Measurements from ENCODE around the gene XIRP2.
"Not testable (repeated sequence)": the region's sequence is repeated elsewhere in the genome, so short reads cannot be mapped to it uniquely, and the experiment has no call there.

The XIRP2 gene

GRCh38 chr2:167017021-167017420 lies 128.7 kb downstream of the XIRP2 start:
- Histone ChIP-seq H3K79me1 (ENCODE audit: low read length) (no peaks in the 10 kb centered on the region), H3K4me3 (ENCODE audit: low read length) (no peak overlapping the region), H2BK120ac (ENCODE audit: low read depth, low read length) (no peak overlapping the region), H3K4ac (ENCODE audit: low read depth, low read length) (no peak overlapping the region), H3K27me3 (ENCODE audit: insufficient read depth, low read length, poor library complexity) (no peaks in the 10 kb centered on the region), H3K9ac (ENCODE audit: low read length) (no peak overlapping the region), H3K79me2 (ENCODE audit: control insufficient read depth, insufficient read depth, low read length) (no peaks in the 10 kb centered on the region), H2BK5ac (ENCODE audit: low read length) (no peak overlapping the region), H3K18ac (ENCODE audit: low read length) (no peak overlapping the region), H4K8ac (ENCODE audit: low read depth, low read length) (no peak overlapping the region), H3K56ac (ENCODE audit: low read length) (no peak overlapping the region), H2AK5ac (ENCODE audit: low read length) (no peak overlapping the region), H3K27ac (ENCODE audit: low read depth, low read length) (no peak overlapping the region), H4K5ac (ENCODE audit: low read length) (no peak overlapping the region), H2BK15ac (replicated peaks; ENCODE audit: low read depth) (no peak overlapping the region), H3K36me3 (ENCODE audit: control insufficient read depth, insufficient read depth, low read length) (no peaks in the 10 kb centered on the region), H3K23ac (ENCODE audit: low read length) (no peak overlapping the region), H3K4me2 (ENCODE audit: low read length) (no peak overlapping the region), H3K4me1 (ENCODE audit: control insufficient read depth, low read depth, low read length) (no peaks in the 10 kb centered on the region)
- peak; percentile 1 for DNase-seq
- WGBS (ENCODE audit: extremely low coverage, insufficient coverage, low lambda C conversion rate): no CpG with 5 or more reads among the region's 1 CpG

- H3K18ac ChIP-seq (ENCODE audit: low read length): no peak overlapping the region
Measured at GRCh38 chr2:167018590-167018989, 130.3 kb downstream of the XIRP2 start.

GRCh38 chr2:167028503-167028902 lies 140.2 kb downstream of the XIRP2 start:
- H3K56ac ChIP-seq (ENCODE audit: low read length): no peak overlapping the region
- no peak overlapping the region for H3K18ac ChIP-seq (ENCODE audit: low read length)
- H2AK5ac ChIP-seq (ENCODE audit: low read length): no peak overlapping the region
- H3K27ac ChIP-seq (ENCODE audit: low read depth, low read length): no peak overlapping the region
- WGBS (ENCODE audit: extremely low coverage, insufficient coverage, low lambda C conversion rate): no CpG with 5 or more reads among the region's 4 CpGs
- H3K4me1 ChIP-seq (ENCODE audit: control insufficient read depth, low read depth, low read length): no peaks in the 10 kb centered on the region
- H3K79me1 ChIP-seq (ENCODE audit: low read length): no peaks in the 10 kb centered on the region
- H4K5ac ChIP-seq (ENCODE audit: low read length): no peak overlapping the region
- no peak for DNase-seq
- no peak overlapping the region for H3K23ac ChIP-seq (ENCODE audit: low read length)
- no peak overlapping the region for H3K4me3 ChIP-seq (ENCODE audit: low read length)
- no peak overlapping the region for H2BK120ac ChIP-seq (ENCODE audit: low read depth, low read length)
- H4K8ac ChIP-seq (ENCODE audit: low read depth, low read length): no peak overlapping the region
- H3K36me3 ChIP-seq (ENCODE audit: control insufficient read depth, insufficient read depth, low read length): no peaks in the 10 kb centered on the region
- H3K9ac ChIP-seq (ENCODE audit: low read length): no peak overlapping the region
- H3K4me2 ChIP-seq (ENCODE audit: low read length): no peak overlapping the region
- H2BK15ac ChIP-seq (replicated peaks; ENCODE audit: low read depth): no peak overlapping the region
- H3K27me3 ChIP-seq (ENCODE audit: insufficient read depth, low read length, poor library complexity): no peaks in the 10 kb centered on the region
- no peak overlapping the region for H3K4ac ChIP-seq (ENCODE audit: low read depth, low read length)
- H2BK5ac ChIP-seq (ENCODE audit: low read length): no peak overlapping the region
- no peaks in the 10 kb centered on the region for H3K79me2 ChIP-seq (ENCODE audit: control insufficient read depth, insufficient read depth, low read length)

More at GRCh38 chr2:167018590-167018989, 130.3 kb downstream of the XIRP2 start:
- no peak overlapping the region for H2AK5ac ChIP-seq (ENCODE audit: low read length)
- no peaks in the 10 kb centered on the region for H3K79me1 ChIP-seq (ENCODE audit: low read length)
- no peak overlapping the region for H3K9ac ChIP-seq (ENCODE audit: low read length)
- no peak overlapping the region for H3K27ac ChIP-seq (ENCODE audit: low read depth, low read length)
- no peaks in the 10 kb centered on the region for H3K27me3 ChIP-seq (ENCODE audit: insufficient read depth, low read length, poor library complexity)
- no peak overlapping the region for H2BK5ac ChIP-seq (ENCODE audit: low read length)
- WGBS (ENCODE audit: extremely low coverage, insufficient coverage, low lambda C conversion rate): no CpG with 5 or more reads among the region's 2 CpGs
- H2BK120ac ChIP-seq (ENCODE audit: low read depth, low read length): no peak overlapping the region
- no peaks in the 10 kb centered on the region for H3K36me3 ChIP-seq (ENCODE audit: control insufficient read depth, insufficient read depth, low read length)
- no peak overlapping the region for H3K4me3 ChIP-seq (ENCODE audit: low read length)
- H3K56ac ChIP-seq (ENCODE audit: low read length): no peak overlapping the region
- H4K5ac ChIP-seq (ENCODE audit: low read length): no peak overlapping the region
- H3K23ac ChIP-seq (ENCODE audit: low read length): no peak overlapping the region
- H3K4me2 ChIP-seq (ENCODE audit: low read length): no peak overlapping the region
- no peak for DNase-seq
- H4K8ac ChIP-seq (ENCODE audit: low read depth, low read length): no peak overlapping the region
- no peak overlapping the region for H2BK15ac ChIP-seq (replicated peaks; ENCODE audit: low read depth)
- no peaks in the 10 kb centered on the region for H3K79me2 ChIP-seq (ENCODE audit: control insufficient read depth, insufficient read depth, low read length)
- no peak overlapping the region for H3K4ac ChIP-seq (ENCODE audit: low read depth, low read length)
- H3K4me1 ChIP-seq (ENCODE audit: control insufficient read depth, low read depth, low read length): no peaks in the 10 kb centered on the region

- H3K4me1 ChIP-seq (ENCODE audit: control insufficient read depth, low read depth, low read length); DNase-seq: not testable (repeated sequence)
- no CpG with 5 or more reads among the region's 3 CpGs for WGBS (ENCODE audit: extremely low coverage, insufficient coverage, low lambda C conversion rate)
Measured at GRCh38 chr2:167034976-167035375, 146.7 kb downstream of the XIRP2 start.

GRCh38 chr2:167048829-167049228 lies 160.5 kb downstream of the XIRP2 start:
- Histone ChIP-seq H2BK5ac (ENCODE audit: low read length) (no peak overlapping the region), H3K79me2 (ENCODE audit: control insufficient read depth, insufficient read depth, low read length) (no peaks in the 10 kb centered on the region), H2BK15ac (replicated peaks; ENCODE audit: low read depth) (no peak overlapping the region), H2BK120ac (ENCODE audit: low read depth, low read length) (no peak overlapping the region), H3K79me1 (ENCODE audit: low read length) (no peaks in the 10 kb centered on the region), H3K27me3 (ENCODE audit: insufficient read depth, low read length, poor library complexity) (no peaks in the 10 kb centered on the region), H3K56ac (ENCODE audit: low read length) (no peak overlapping the region), H3K18ac (ENCODE audit: low read length) (no peak overlapping the region), H2AK5ac (ENCODE audit: low read length) (no peak overlapping the region), H3K9ac (ENCODE audit: low read length) (no peak overlapping the region), H4K8ac (ENCODE audit: low read depth, low read length) (no peak overlapping the region), H3K4ac (ENCODE audit: low read depth, low read length) (no peak overlapping the region), H3K4me1 (ENCODE audit: control insufficient read depth, low read depth, low read length) (no peaks in the 10 kb centered on the region), H3K4me2 (ENCODE audit: low read length) (no peak overlapping the region), H3K27ac (ENCODE audit: low read depth, low read length) (no peak overlapping the region), H3K36me3 (ENCODE audit: control insufficient read depth, insufficient read depth, low read length) (no peaks in the 10 kb centered on the region), H3K23ac (ENCODE audit: low read length) (no peak overlapping the region), H4K5ac (ENCODE audit: low read length) (no peak overlapping the region), H3K4me3 (ENCODE audit: low read length) (no peak overlapping the region)
- DNase-seq: peak; percentile 55

More at GRCh38 chr2:167034976-167035375, 146.7 kb downstream of the XIRP2 start:
- not testable (repeated sequence) for H2BK5ac ChIP-seq (ENCODE audit: low read length); H3K79me1 ChIP-seq (ENCODE audit: low read length); H2BK15ac ChIP-seq (replicated peaks; ENCODE audit: low read depth); H3K4me3 ChIP-seq (ENCODE audit: low read length); H2BK120ac ChIP-seq (ENCODE audit: low read depth, low read length); H3K27me3 ChIP-seq (ENCODE audit: insufficient read depth, low read length, poor library complexity); H3K4me2 ChIP-seq (ENCODE audit: low read length); H3K23ac ChIP-seq (ENCODE audit: low read length); H3K27ac ChIP-seq (ENCODE audit: low read depth, low read length); H4K5ac ChIP-seq (ENCODE audit: low read length); H3K9ac ChIP-seq (ENCODE audit: low read length); H3K79me2 ChIP-seq (ENCODE audit: control insufficient read depth, insufficient read depth, low read length); H2AK5ac ChIP-seq (ENCODE audit: low read length); H3K18ac ChIP-seq (ENCODE audit: low read length); H3K4ac ChIP-seq (ENCODE audit: low read depth, low read length); H4K8ac ChIP-seq (ENCODE audit: low read depth, low read length); H3K36me3 ChIP-seq (ENCODE audit: control insufficient read depth, insufficient read depth, low read length); H3K56ac ChIP-seq (ENCODE audit: low read length)

- no peak for DNase-seq
- no peak overlapping the region for H3K4me2 ChIP-seq (ENCODE audit: low read length)
- no peaks in the 10 kb centered on the region for H3K79me1 ChIP-seq (ENCODE audit: low read length)
- no peak overlapping the region for H3K4ac ChIP-seq (ENCODE audit: low read depth, low read length)
- H2BK15ac ChIP-seq (replicated peaks; ENCODE audit: low read depth): no peak overlapping the region
- no peaks in the 10 kb centered on the region for H3K4me1 ChIP-seq (ENCODE audit: control insufficient read depth, low read depth, low read length)
- no peak overlapping the region for H2AK5ac ChIP-seq (ENCODE audit: low read length)
- no peak overlapping the region for H4K5ac ChIP-seq (ENCODE audit: low read length)
- no peak overlapping the region for H3K4me3 ChIP-seq (ENCODE audit: low read length)
- WGBS (ENCODE audit: extremely low coverage, insufficient coverage, low lambda C conversion rate): no CpG with 5 or more reads among the region's 3 CpGs
- no peak overlapping the region for H4K8ac ChIP-seq (ENCODE audit: low read depth, low read length)
- no peaks in the 10 kb centered on the region for H3K36me3 ChIP-seq (ENCODE audit: control insufficient read depth, insufficient read depth, low read length)
- H2BK120ac ChIP-seq (ENCODE audit: low read depth, low read length): no peak overlapping the region
- no peak overlapping the region for H3K27ac ChIP-seq (ENCODE audit: low read depth, low read length)
- no peaks in the 10 kb centered on the region for H3K79me2 ChIP-seq (ENCODE audit: control insufficient read depth, insufficient read depth, low read length)
- H3K9ac ChIP-seq (ENCODE audit: low read length): no peak overlapping the region
- no peak overlapping the region for H3K23ac ChIP-seq (ENCODE audit: low read length)
- no peak overlapping the region for H3K18ac ChIP-seq (ENCODE audit: low read length)
- H2BK5ac ChIP-seq (ENCODE audit: low read length): no peak overlapping the region
- no peaks in the 10 kb centered on the region for H3K27me3 ChIP-seq (ENCODE audit: insufficient read depth, low read length, poor library complexity)
- H3K56ac ChIP-seq (ENCODE audit: low read length): no peak overlapping the region
Measured at GRCh38 chr2:167049659-167050058, 161.4 kb downstream of the XIRP2 start.
